NCI-H2107 treated with DMSO at 0.1 percent for 48 hours (cell line): Measurements from ENCODE around the gene ICA1L.

Experiments
- DNase-seq: peaks from one replicate; lab custom pipeline; 2025; ENCODE audit not compliant: unreplicated experiment; lab: John Stamatoyannopoulos, UW

ICA1L gene

DNA sequence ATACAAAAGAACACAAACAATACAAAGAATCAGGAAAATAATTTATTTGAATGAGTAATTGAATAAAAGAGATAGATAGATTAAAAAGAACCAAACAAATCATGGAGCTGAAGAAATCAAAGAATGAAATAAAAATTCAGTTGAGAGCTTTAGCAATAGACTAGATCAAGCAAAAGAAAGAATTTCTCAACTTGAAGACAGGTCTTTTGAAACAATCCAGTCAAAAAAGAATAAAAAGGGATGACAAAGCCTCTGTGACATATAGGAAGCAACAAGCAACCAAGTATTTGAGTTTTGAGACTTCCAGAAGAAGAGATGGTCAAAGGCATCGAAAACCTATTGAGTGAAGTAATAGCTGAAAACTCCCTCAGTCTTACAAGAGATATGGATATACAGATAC is 128.0 kb downstream of the ICA1L start:
- DNase-seq = no peak

DNA sequence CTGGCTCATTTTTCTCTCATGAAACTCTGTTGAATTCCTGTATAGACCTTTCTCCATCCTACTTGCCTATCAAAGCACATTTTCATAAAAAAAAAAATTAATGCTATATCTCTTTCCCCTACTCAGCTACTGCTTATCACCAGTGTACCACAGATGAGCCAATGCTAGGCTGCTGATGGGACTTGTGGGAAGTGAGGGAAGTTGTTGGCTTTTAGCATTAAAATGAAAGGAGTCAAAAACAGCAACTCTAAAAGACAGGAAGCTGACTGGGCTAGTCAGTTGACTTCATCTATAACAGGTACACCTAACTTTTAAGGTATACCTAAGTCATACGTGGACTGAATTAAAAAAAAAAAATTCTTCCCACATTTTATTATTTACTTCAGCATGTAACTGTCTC is 134.7 kb downstream of the ICA1L start:
- DNase-seq = no peak

DNA sequence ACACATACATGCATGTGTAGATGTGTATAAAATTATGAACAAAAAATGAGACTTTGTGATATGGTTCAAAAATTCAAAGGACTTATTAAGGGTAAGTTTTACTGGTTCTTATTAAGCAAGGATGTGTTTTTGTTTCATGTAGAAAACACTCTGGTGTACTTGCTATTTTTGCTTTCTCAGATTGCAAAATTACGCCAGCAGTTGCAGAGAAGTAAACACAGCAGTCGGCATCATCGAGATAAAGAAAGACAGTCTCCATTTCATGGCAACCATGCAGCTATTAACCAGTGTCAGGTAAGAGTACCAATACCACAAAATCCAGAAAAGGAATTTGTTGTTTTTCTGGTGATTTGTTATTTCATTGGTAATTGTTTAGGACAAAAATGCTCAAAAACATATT is 145.5 kb downstream of the ICA1L start:
- no peak for DNase-seq

DNA sequence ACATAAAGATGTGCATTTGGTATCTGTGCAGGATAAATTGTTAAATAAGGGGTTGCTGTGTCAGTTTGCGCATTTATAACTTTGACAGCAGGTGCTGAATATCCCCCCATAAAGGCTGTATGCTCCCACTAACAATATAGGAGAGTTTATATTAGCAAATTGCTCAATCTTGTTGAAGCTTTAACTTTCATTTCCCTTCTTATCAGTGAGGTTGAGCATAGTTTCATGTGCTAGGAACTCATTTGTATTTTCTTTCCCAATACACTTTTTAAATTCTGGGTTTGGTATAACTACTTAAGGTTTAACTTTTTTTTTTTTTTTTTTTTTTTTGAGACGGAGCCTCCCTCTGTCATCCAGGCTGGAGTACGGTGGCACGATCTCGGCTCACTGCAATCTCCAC is 147.8 kb downstream of the ICA1L start:
- no peak for DNase-seq
